ENCODE results near the gene MROH2B. TPM values are rescaled to one million over a fixed set of nuclear protein-coding genes. Genes with fewer than 3 reads are reported as not detected.
"Not testable (repeated sequence)": the region's sequence is repeated elsewhere in the genome, so short reads cannot be mapped to it uniquely, and the experiment has no call there.

The MROH2B gene
- total RNA-seq, 1 donor from 2014 or later = not detected

GRCh38 chr5:41032973-41033372 lies 38.2 kb downstream of the MROH2B start:
- no peaks in the 10 kb centered on the region for H3K4me1 Mint-ChIP-seq
- DNase-seq (no peak), ATAC-seq (ENCODE audit: low read depth) (no peak)
- intact Hi-C loops (cut with micrococcal nuclease) = no loop called here
- H3K27me3 Mint-ChIP-seq = no peaks in the 10 kb centered on the region
- ChIA-PET CTCF (no interaction called here), POLR2A (no interaction called here)
- peaks cover 20% of the 10 kb centered on the region for H3K9me3 Mint-ChIP-seq
- no peak overlapping the region for H3K27ac Mint-ChIP-seq
- TF ChIP-seq CTCF (IDR thresholded peaks at IDR 0.05) = no peak
- no peaks in the 10 kb centered on the region for H3K36me3 Mint-ChIP-seq (ENCODE audit: low read depth)
- no peak overlapping the region for H3K4me3 Mint-ChIP-seq

GRCh38 chr5:41022600-41022999 lies 48.5 kb downstream of the MROH2B start:
- H3K4me3 Mint-ChIP-seq; ATAC-seq (ENCODE audit: low read depth); H3K4me1 Mint-ChIP-seq; H3K36me3 Mint-ChIP-seq (ENCODE audit: low read depth); POLR2A ChIA-PET; CTCF ChIA-PET; DNase-seq; H3K27me3 Mint-ChIP-seq; H3K27ac Mint-ChIP-seq; H3K9me3 Mint-ChIP-seq; intact Hi-C loops (cut with micrococcal nuclease): not testable (repeated sequence)

- H3K4me1 Mint-ChIP-seq = no peaks in the 10 kb centered on the region
- no peaks in the 10 kb centered on the region for H3K9me3 Mint-ChIP-seq
- H3K27me3 Mint-ChIP-seq = no peaks in the 10 kb centered on the region
- POLR2A ChIA-PET = no interaction called here
- CTCF ChIA-PET = no interaction called here
- ATAC-seq (ENCODE audit: low read depth) = no peak
- H3K4me3 Mint-ChIP-seq = no peak overlapping the region
- DNase-seq = no peak
- no peak overlapping the region for H3K27ac Mint-ChIP-seq
- no peaks in the 10 kb centered on the region for H3K36me3 Mint-ChIP-seq (ENCODE audit: low read depth)
- intact Hi-C loops (cut with micrococcal nuclease) = loop anchor here (10.0 kb wide), 1 partner anchor 1578 kb away; no protein-coding TSS in a partner anchor
- TF ChIP-seq CTCF (IDR thresholded peaks at IDR 0.05) = no peak
Observed at GRCh38 chr5:41012318-41012717, 58.8 kb downstream of the MROH2B start.

GRCh38 chr5:41010572-41010971 lies 60.6 kb downstream of the MROH2B start:
- H3K27ac Mint-ChIP-seq = no peak overlapping the region
- no peaks in the 10 kb centered on the region for H3K36me3 Mint-ChIP-seq (ENCODE audit: low read depth)
- ATAC-seq (ENCODE audit: low read depth) (no peak), DNase-seq (no peak)
- TF ChIP-seq CTCF (IDR thresholded peaks at IDR 0.05) = no peak
- ChIA-PET POLR2A (no interaction called here), CTCF (no interaction called here)
- no peaks in the 10 kb centered on the region for H3K4me1 Mint-ChIP-seq
- no peaks in the 10 kb centered on the region for H3K9me3 Mint-ChIP-seq
- intact Hi-C loops (cut with micrococcal nuclease) = loop anchor here (10.0 kb wide), 1 partner anchor 1576 kb away; no protein-coding TSS in a partner anchor
- no peak overlapping the region for H3K4me3 Mint-ChIP-seq
- no peaks in the 10 kb centered on the region for H3K27me3 Mint-ChIP-seq

GRCh38 chr5:41009232-41009631 lies 61.9 kb downstream of the MROH2B start:
- H3K36me3 Mint-ChIP-seq (ENCODE audit: low read depth) = no peaks in the 10 kb centered on the region
- H3K27me3 Mint-ChIP-seq = no peaks in the 10 kb centered on the region
- H3K27ac Mint-ChIP-seq = no peak overlapping the region
- H3K4me1 Mint-ChIP-seq = no peaks in the 10 kb centered on the region
- ChIA-PET POLR2A (no interaction called here), CTCF (no interaction called here)
- no peak for DNase-seq
- ATAC-seq (ENCODE audit: low read depth) = no peak
- no peak overlapping the region for H3K4me3 Mint-ChIP-seq
- intact Hi-C loops (cut with micrococcal nuclease) = no loop called here
- no peak for TF ChIP-seq CTCF (IDR thresholded peaks at IDR 0.05)
- no peaks in the 10 kb centered on the region for H3K9me3 Mint-ChIP-seq

- Mint-ChIP-seq H3K36me3 (ENCODE audit: low read depth) (no peaks in the 10 kb centered on the region), H3K4me1 (no peaks in the 10 kb centered on the region), H3K27me3 (no peaks in the 10 kb centered on the region), H3K9me3 (no peaks in the 10 kb centered on the region), H3K4me3 (no peak overlapping the region), H3K27ac (no peak overlapping the region)
- intact Hi-C loops (cut with micrococcal nuclease) = no loop called here
- ChIA-PET CTCF (no interaction called here), POLR2A (no interaction called here)
- DNase-seq (no peak), ATAC-seq (ENCODE audit: low read depth) (no peak)
- no peak for TF ChIP-seq CTCF (IDR thresholded peaks at IDR 0.05)
Observed at GRCh38 chr5:41004931-41005330, 66.2 kb downstream of the MROH2B start.
